Activated naive CD8-positive, alpha-beta T cell treated with anti-CD3 and anti-CD28 coated beads for 36 hours (primary cell): Measurements from ENCODE around the gene RIC3. TPM values are rescaled to one million over a fixed set of nuclear protein-coding genes. Genes with fewer than 3 reads are reported as not detected.

Source experiments
- DNase-seq: peaks from one replicate; pipeline ENCODE4 v3.0.0; 2021
- H3K27ac Mint-ChIP-seq: one replicate; pipeline ENCODE4 v1.8.0; 2022; ENCODE audit warnings: mild to moderate bottlenecking, moderate library complexity, mixed read lengths
- H3K27me3 Mint-ChIP-seq: one replicate; pipeline ENCODE4 v1.8.0; 2022; ENCODE audit warnings: mild to moderate bottlenecking, mixed read lengths
- H3K36me3 Mint-ChIP-seq: one replicate; pipeline ENCODE4 v1.8.0; 2021; ENCODE audit warnings: mild to moderate bottlenecking, mixed read lengths
- H3K4me1 Mint-ChIP-seq: one replicate; pipeline ENCODE4 v1.8.0; 2021; ENCODE audit warnings: mixed read lengths
- H3K4me3 Mint-ChIP-seq: one replicate; pipeline ENCODE4 v1.8.0; 2022; ENCODE audit warnings: mild to moderate bottlenecking, moderate library complexity, mixed read lengths
- H3K9me3 Mint-ChIP-seq: one replicate; pipeline ENCODE4 v1.8.0; 2022; ENCODE audit warnings: mixed read lengths
- total RNA-seq, 2 experiments: library from RNA; stranded (reverse); gene quantifications; one replicate each; pipeline ENCODE4 v1.2.3, GENCODE V29; 2021

Gene RIC3
- total RNA-seq, 2 experiments from 2014 or later = 9.4 to 11.7 TPM

DNA sequence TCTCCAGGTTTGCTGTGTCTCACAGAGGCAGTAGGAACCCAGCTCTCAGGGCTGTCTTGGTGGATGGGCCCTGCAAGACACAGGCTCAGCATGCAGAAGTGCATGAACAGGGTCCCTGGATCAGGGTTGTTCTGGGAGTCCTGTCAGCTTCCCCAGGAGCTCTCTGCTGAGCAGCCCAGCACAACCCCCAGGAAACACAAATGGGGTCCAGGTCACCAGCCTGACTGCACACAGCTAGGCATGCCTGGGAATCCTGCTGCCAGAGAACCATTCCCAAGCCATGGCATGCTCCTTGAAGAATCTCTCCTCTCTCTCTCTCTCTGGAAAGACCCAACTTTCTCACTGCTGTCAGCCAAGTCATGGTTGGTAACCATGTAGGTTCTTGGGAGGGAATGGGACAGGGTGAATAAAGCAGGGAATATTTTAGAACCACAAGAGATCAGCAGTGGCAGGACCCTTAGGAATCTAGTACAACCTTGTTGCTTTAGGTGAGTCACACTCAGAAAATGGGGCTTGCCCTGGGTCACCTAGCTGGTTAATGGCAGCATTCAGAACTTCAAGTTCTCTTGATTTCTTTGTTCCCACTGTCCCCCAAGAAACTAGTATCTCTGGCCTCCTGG, 66.4 kb downstream of the RIC3 start:
- Mint-ChIP-seq H3K27ac (no peak overlapping the region), H3K9me3 (no peaks in the 10 kb centered on the region), H3K36me3 (no peaks in the 10 kb centered on the region), H3K4me1 (no peaks in the 10 kb centered on the region), H3K27me3 (no peaks in the 10 kb centered on the region), H3K4me3 (no peak overlapping the region)
- no peak for DNase-seq

DNA sequence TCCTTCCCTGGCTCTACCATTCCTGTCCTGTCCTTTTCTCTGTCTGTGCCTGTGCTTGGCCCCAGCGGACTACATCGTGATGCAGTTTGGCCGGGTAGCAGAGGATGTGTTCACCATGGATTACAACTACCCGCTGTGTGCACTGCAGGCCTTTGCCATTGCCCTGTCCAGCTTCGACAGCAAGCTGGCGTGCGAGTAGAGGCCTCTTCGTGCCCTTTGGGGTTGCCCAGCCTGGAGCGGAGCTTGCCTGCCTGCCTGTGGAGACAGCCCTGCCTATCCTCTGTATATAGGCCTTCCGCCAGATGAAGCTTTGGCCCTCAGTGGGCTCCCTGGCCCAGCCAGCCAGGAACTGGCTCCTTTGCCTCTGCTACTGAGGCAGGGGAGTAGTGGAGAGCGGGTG, 67.4 kb downstream of the RIC3 start:
- Mint-ChIP-seq H3K4me1 (no peaks in the 10 kb centered on the region), H3K36me3 (no peaks in the 10 kb centered on the region), H3K27me3 (no peaks in the 10 kb centered on the region)

GRCh38 chr11:8100605-8101004, 68.2 kb downstream of the RIC3 start:
- no peak for DNase-seq

More for the DNA sequence above, 67.4 kb downstream of the RIC3 start:
- Mint-ChIP-seq H3K4me3 (no peak overlapping the region), H3K9me3 (no peaks in the 10 kb centered on the region), H3K27ac (no peak overlapping the region)
- no peak for DNase-seq

DNA sequence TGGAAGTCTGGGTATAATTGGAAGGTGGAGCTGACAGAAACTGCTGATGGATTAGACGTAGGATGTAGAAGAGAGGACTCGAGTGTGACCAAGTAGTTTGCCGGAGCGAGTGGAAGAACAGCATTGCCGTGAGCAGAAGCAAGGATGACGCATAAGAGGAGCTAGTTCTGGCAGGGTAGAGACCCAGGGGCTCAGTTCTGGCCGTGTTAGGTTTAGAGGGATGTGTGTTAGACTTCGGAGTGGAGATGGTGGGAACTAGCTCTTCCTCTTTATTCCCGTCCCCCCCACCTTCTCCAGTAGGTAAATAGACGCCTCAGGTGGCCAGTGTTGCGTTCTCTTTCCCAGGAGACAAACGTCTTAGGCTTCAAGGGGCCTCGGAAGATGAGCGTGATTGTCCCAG, 68.7 kb downstream of the RIC3 start:
- no peak overlapping the region for H3K27ac Mint-ChIP-seq

More at GRCh38 chr11:8100605-8101004, 68.2 kb downstream of the RIC3 start:
- Mint-ChIP-seq H3K4me3 (no peak overlapping the region), H3K27ac (no peak overlapping the region), H3K4me1 (no peaks in the 10 kb centered on the region), H3K9me3 (no peaks in the 10 kb centered on the region), H3K27me3 (no peaks in the 10 kb centered on the region), H3K36me3 (no peaks in the 10 kb centered on the region)

GRCh38 chr11:8099291-8099899, 69.4 kb downstream of the RIC3 start:
- no peaks in the 10 kb centered on the region for H3K4me1 Mint-ChIP-seq
- peak; percentile 47 for DNase-seq
- H3K36me3 Mint-ChIP-seq = no peaks in the 10 kb centered on the region
- no peak overlapping the region for H3K27ac Mint-ChIP-seq
- H3K9me3 Mint-ChIP-seq = no peaks in the 10 kb centered on the region
- no peaks in the 10 kb centered on the region for H3K27me3 Mint-ChIP-seq
- no peak overlapping the region for H3K4me3 Mint-ChIP-seq

More for the DNA sequence above, 68.7 kb downstream of the RIC3 start:
- no peak for DNase-seq
- no peaks in the 10 kb centered on the region for H3K9me3 Mint-ChIP-seq
- H3K27me3 Mint-ChIP-seq = no peaks in the 10 kb centered on the region
- H3K36me3 Mint-ChIP-seq = no peaks in the 10 kb centered on the region
- no peaks in the 10 kb centered on the region for H3K4me1 Mint-ChIP-seq
- no peak overlapping the region for H3K4me3 Mint-ChIP-seq

DNA sequence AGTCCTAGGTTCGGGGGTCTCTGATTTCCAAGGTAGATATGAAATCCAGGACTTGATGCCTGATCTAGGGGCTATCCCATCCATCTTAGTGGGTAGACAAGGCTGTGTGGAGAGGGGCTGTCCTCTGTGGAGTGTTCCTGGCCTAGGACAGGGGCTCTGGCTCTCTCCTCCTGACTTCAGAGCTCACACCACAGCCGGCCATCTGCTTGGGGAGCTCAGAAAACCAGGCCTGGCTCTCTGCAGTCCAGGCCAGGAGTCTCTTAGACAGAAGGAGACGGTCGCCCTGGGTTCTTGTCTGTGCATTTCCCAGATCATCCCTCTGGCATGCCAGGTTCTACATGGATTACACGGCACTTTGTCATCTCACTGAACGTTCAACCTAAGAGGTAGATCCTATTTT, 69.9 kb downstream of the RIC3 start:
- no peak for DNase-seq
- Mint-ChIP-seq H3K27me3 (no peaks in the 10 kb centered on the region), H3K36me3 (no peaks in the 10 kb centered on the region), H3K4me3 (no peak overlapping the region), H3K27ac (no peak overlapping the region), H3K4me1 (no peaks in the 10 kb centered on the region), H3K9me3 (no peaks in the 10 kb centered on the region)

GRCh38 chr11:8098361-8098760, 70.5 kb downstream of the RIC3 start:
- Mint-ChIP-seq H3K36me3 (no peaks in the 10 kb centered on the region), H3K4me3 (no peak overlapping the region), H3K27ac (no peak overlapping the region), H3K4me1 (no peaks in the 10 kb centered on the region), H3K9me3 (no peaks in the 10 kb centered on the region), H3K27me3 (no peaks in the 10 kb centered on the region)
- no peak for DNase-seq

GRCh38 chr11:8097926-8098325, 70.9 kb downstream of the RIC3 start:
- Mint-ChIP-seq H3K4me3 (no peak overlapping the region), H3K9me3 (no peaks in the 10 kb centered on the region), H3K4me1 (no peaks in the 10 kb centered on the region), H3K36me3 (no peaks in the 10 kb centered on the region), H3K27me3 (no peaks in the 10 kb centered on the region), H3K27ac (no peak overlapping the region)
- DNase-seq = no peak

- no peak for DNase-seq
- no peaks in the 10 kb centered on the region for H3K9me3 Mint-ChIP-seq
- H3K36me3 Mint-ChIP-seq = no peaks in the 10 kb centered on the region
- no peak overlapping the region for H3K27ac Mint-ChIP-seq
- peaks cover 3% of the 10 kb centered on the region for H3K4me1 Mint-ChIP-seq
- H3K4me3 Mint-ChIP-seq = no peak overlapping the region
- H3K27me3 Mint-ChIP-seq = no peaks in the 10 kb centered on the region
These were observed 71.4 kb downstream of the RIC3 start for GRCh38 chr11:8097468-8097867.

- Mint-ChIP-seq H3K4me3 (no peak overlapping the region), H3K27me3 (no peaks in the 10 kb centered on the region), H3K4me1 (peaks cover 3% of the 10 kb centered on the region), H3K9me3 (no peaks in the 10 kb centered on the region), H3K36me3 (no peaks in the 10 kb centered on the region), H3K27ac (no peak overlapping the region)
- no peak for DNase-seq
These were observed 71.8 kb downstream of the RIC3 start for GRCh38 chr11:8097062-8097461.

DNA sequence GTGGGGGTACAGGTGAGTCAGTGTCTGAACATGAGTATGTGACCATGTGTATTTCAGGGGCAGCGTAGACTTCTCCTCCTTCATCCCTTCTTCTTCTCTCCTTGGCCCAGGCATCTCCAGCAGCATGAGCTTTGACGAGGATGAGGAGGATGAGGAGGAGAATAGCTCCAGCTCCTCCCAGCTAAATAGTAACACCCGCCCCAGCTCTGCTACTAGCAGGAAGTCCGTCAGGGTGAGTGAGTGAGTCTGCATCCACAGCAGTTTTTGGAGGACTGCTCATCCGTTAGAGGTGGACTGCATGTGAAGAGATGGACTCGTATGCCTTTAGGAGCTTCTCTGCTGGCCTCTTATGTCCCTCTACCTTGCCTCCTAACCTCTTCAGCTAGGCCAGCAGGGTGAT, 72.2 kb downstream of the RIC3 start:
- no peak overlapping the region for H3K27ac Mint-ChIP-seq
- peaks cover 3% of the 10 kb centered on the region for H3K4me1 Mint-ChIP-seq
- no peaks in the 10 kb centered on the region for H3K9me3 Mint-ChIP-seq
- H3K27me3 Mint-ChIP-seq = no peaks in the 10 kb centered on the region
- H3K36me3 Mint-ChIP-seq = no peaks in the 10 kb centered on the region
- DNase-seq = no peak
- no peak overlapping the region for H3K4me3 Mint-ChIP-seq

DNA sequence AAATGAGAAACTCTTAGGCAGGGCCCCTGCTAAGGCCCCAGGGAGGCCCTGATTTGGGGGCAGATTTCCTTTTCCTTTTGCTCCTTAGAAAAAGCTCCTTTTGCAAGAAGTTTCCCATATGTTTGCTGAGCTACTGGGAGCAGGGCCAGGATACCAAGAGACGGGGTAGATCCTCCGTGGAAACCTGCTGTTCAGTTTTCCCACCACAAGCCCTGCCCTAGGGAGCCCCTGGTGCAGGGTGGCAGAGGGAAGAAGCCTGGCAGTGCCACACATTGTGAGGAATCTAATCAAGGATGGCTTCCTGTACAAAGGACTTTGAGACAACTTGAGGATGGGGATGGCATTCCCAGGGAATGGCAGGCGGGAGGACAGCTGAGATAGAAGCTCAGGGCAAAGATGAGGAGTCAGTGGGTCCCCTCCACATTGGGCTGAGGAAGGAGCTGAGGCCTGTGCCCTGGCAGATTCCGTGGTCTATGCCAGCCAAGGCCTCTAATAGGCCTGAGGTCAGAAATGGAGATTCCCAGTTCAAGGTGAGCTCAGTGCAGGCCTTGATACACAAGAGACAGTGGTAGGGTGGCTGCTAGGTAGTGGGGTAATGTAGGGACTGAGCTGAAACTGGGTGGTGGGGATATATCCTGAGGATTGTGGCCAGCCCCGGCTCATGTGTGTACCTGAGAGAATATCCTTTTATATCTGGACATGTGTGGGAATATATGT, 72.9 kb downstream of the RIC3 start:
- no peaks in the 10 kb centered on the region for H3K36me3 Mint-ChIP-seq
- no peaks in the 10 kb centered on the region for H3K27me3 Mint-ChIP-seq
- no peaks in the 10 kb centered on the region for H3K9me3 Mint-ChIP-seq
- H3K4me3 Mint-ChIP-seq = no peak overlapping the region
- peaks cover 3% of the 10 kb centered on the region for H3K4me1 Mint-ChIP-seq
- H3K27ac Mint-ChIP-seq = no peak overlapping the region
- no peak for DNase-seq

GRCh38 chr11:8095371-8095770, 73.5 kb downstream of the RIC3 start:
- no peaks in the 10 kb centered on the region for H3K36me3 Mint-ChIP-seq
- no peaks in the 10 kb centered on the region for H3K27me3 Mint-ChIP-seq
- no peak overlapping the region for H3K4me3 Mint-ChIP-seq
- H3K4me1 Mint-ChIP-seq = peaks cover 3% of the 10 kb centered on the region
- no peak overlapping the region for H3K27ac Mint-ChIP-seq
- DNase-seq = no peak
- no peaks in the 10 kb centered on the region for H3K9me3 Mint-ChIP-seq

DNA sequence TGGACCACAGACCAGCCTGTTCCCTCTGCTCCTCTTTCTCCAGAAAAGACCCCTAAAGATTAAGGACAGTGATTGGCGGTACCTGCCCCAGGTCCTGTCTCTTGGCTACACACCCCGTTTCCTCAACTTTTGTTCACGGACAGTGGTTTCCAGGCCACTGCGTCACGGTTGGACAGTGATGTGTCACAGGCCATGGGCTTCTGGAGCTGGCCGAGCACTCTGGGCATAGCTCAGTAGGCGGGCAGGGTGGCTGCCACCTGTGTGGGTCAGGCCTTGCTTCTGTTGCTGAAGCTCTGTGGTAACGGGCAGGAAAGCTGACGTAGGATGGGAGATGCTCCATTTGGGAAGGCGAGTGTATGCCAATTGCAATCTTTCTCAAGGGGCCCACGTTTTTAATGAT, 74.2 kb downstream of the RIC3 start:
- DNase-seq = no peak
- Mint-ChIP-seq H3K4me3 (no peak overlapping the region), H3K27ac (no peak overlapping the region), H3K36me3 (no peaks in the 10 kb centered on the region), H3K9me3 (no peaks in the 10 kb centered on the region), H3K4me1 (peaks cover 3% of the 10 kb centered on the region), H3K27me3 (no peaks in the 10 kb centered on the region)

DNA sequence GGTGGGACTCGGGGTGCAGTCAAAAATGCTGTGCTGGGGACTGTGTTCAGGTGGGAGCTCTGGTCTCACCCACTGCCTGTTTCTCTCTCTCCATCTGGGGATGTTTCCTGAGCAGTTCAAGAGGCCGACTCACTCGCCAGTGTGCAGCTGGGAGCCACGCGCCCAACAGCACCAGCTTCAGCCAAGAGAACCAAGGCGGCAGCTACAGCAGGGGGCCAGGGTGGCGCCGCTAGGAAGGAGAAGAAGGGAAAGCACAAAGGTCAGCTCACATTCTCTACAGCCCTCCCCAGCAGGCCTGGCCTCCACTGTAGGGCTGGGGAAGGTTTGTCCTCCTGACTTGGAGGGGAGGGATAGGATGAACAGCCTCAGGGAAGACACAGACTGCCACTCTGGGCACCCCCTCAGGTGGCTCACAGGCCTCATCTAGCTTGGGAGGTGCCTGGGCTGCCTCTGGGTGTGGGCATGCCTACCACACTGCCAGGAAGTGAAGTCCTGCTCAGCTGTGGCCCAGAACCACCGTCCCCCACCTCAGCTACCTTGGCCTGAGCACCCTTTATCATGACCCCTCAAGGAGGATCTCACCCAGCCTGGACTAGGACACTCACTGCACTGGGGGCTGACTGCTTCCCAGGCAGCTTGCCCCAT, 74.8 kb downstream of the RIC3 start:
- H3K9me3 Mint-ChIP-seq = no peaks in the 10 kb centered on the region
- no peak for DNase-seq
- no peak overlapping the region for H3K4me3 Mint-ChIP-seq
- no peaks in the 10 kb centered on the region for H3K36me3 Mint-ChIP-seq
- H3K27ac Mint-ChIP-seq = no peak overlapping the region
- peaks cover 3% of the 10 kb centered on the region for H3K4me1 Mint-ChIP-seq
- H3K27me3 Mint-ChIP-seq = no peaks in the 10 kb centered on the region
